K562 (cell line): Measurements from ENCODE around the gene BCL7C. TPM values are rescaled to one million over a fixed set of nuclear protein-coding genes. Genes with fewer than 3 reads are reported as not detected.

Experiments used
- ARID2 ChIP-seq: fragments of 450-650 bp; IDR thresholded peaks from 2 replicates; pipeline ENCODE4 v1.6.1; 2017; ENCODE audit warnings: antibody characterized with exemption, mild to moderate bottlenecking
- CHCHD3 ChIP-seq: fragments of 250-450 bp; sonication (Bioruptor Pico); IDR thresholded peaks from 2 replicates; pipeline ENCODE4 v2.1.2; 2022; ENCODE audit warnings: mild to moderate bottlenecking
- EHMT2 ChIP-seq: fragments of 450-650 bp; IDR thresholded peaks from 2 replicates; pipeline ENCODE4 v1.6.1; 2018; ENCODE audit warnings: antibody characterized with exemption
- EZH2 ChIP-seq: IDR thresholded peaks from 2 replicates; pipeline ENCODE4 v1.6.1; 2012; ENCODE audit warnings: low read depth, mild to moderate bottlenecking, inconsistent platforms, low read length, borderline replicate concordance
- FIP1L1 ChIP-seq: fragments of 200-400 bp; formaldehyde crosslinking; IDR thresholded peaks from 2 replicates; pipeline ENCODE4 v1.6.1; 2018; ENCODE audit warnings: mild to moderate bottlenecking, low read depth, low read length; ENCODE audit not compliant: poor library complexity, severe bottlenecking
- PHF8 ChIP-seq: fragments of 200-600 bp; sonication (generic); IDR thresholded peaks from 2 replicates; pipeline ENCODE4 v1.6.1; 2012; ENCODE audit warnings: mixed run types, mild to moderate bottlenecking, inconsistent platforms, low read length, moderate library complexity, borderline replicate concordance
- POLR2B ChIP-seq: fragments of 450-650 bp; IDR thresholded peaks from 2 replicates; pipeline ENCODE4 v1.6.1; 2018; ENCODE audit warnings: low read depth; ENCODE audit not compliant: partially characterized antibody
- PRPF4 ChIP-seq: fragments of 200-400 bp; formaldehyde crosslinking; IDR thresholded peaks from one replicate; pipeline ENCODE4 v1.6.1; 2017; ENCODE audit warnings: low read length, low read depth, mild to moderate bottlenecking; ENCODE audit not compliant: insufficient read depth, poor library complexity, severe bottlenecking
- RBFOX2 ChIP-seq: fragments of 200-400 bp; formaldehyde crosslinking; IDR thresholded peaks from 2 replicates; pipeline ENCODE4 v1.6.1; 2017; ENCODE audit warnings: low read depth, mild to moderate bottlenecking, low read length, moderate library complexity
- RBM25 ChIP-seq: fragments of 200-400 bp; formaldehyde crosslinking; IDR thresholded peaks from 2 replicates; pipeline ENCODE4 v1.6.1; 2018; ENCODE audit warnings: low read length, low read depth, moderate library complexity; ENCODE audit not compliant: severe bottlenecking
- RNF2 ChIP-seq: sonication (generic); IDR thresholded peaks from 2 replicates; pipeline ENCODE4 v1.6.1; 2016
- SMAD3 ChIP-seq: fragments of 450-650 bp; formaldehyde crosslinking; conservative IDR thresholded peaks from 2 replicates; pipeline ENCODE4 v1.4.0; 2020; ENCODE audit warnings: mild to moderate bottlenecking
- XRCC5 ChIP-seq: fragments of 200-400 bp; formaldehyde crosslinking; IDR thresholded peaks from 2 replicates; pipeline ENCODE4 v1.6.1; 2017; ENCODE audit warnings: low read depth, mild to moderate bottlenecking, low read length
- ZBTB7A ChIP-seq: IDR thresholded peaks from 2 replicates; pipeline ENCODE4 v1.6.1; 2011; ENCODE audit warnings: low read depth, mild to moderate bottlenecking, low read length, moderate library complexity, borderline replicate concordance; ENCODE audit not compliant: control insufficient read depth
- ZNF239 ChIP-seq: fragments of 250-450 bp; sonication (Bioruptor Pico); IDR thresholded peaks from 2 replicates; pipeline ENCODE4 v1.4.0; 2020; ENCODE audit warnings: mild to moderate bottlenecking
- ZNF3 ChIP-seq: fragments of 250-450 bp; sonication (Bioruptor Pico); IDR thresholded peaks from 2 replicates; pipeline ENCODE4 v1.5.0; 2021; ENCODE audit warnings: mild to moderate bottlenecking, moderate library complexity
- ZNF583 ChIP-seq: fragments of 250-450 bp; sonication (Bioruptor Pico); IDR thresholded peaks from 2 replicates; pipeline ENCODE4 v1.4.0; 2020
- ZNF695 ChIP-seq: fragments of 450-650 bp; formaldehyde crosslinking; IDR thresholded peaks from 2 replicates; pipeline ENCODE4 v1.4.0; 2020; ENCODE audit warnings: mild to moderate bottlenecking, moderate library complexity
- polyA plus RNA-seq, 8 experiments: library from polyadenylated mRNA; depleted of rRNA in 4 of 8; stranded (reverse) in 5 of 8; unstranded in 3 of 8; fragments of >200 nt; fragmentation: Nextera tagmentation in 2 of 8; fragmentation: Illumina TruSeq in 1 of 8; extraction: Ambion mirVana in 2 of 8; extraction: Trizol in 1 of 8; gene quantifications; 2 replicates each; pipeline versions ENCODE4 v1.2.1 to v1.2.3, GENCODE V29; 2011 to 2014; ENCODE audit warnings: inconsistent platforms in 1 of 8, missing spikeins in 1 of 8
- total RNA-seq, 7 experiments: library from RNA; depleted of rRNA in 6 of 7; stranded (reverse); fragments of >200 nt in 6 of 7; fragmentation: Illumina TruSeq in 2 of 7; extraction: Trizol in 2 of 7; gene quantifications; 2 replicates each; pipeline versions ENCODE4 v1.2.1 to v1.2.3, GENCODE V29; 2011 to 2021; ENCODE audit warnings: low replicate concordance in 1 of 7
- TF ChIP-seq, protein P1 (sequence below), 2 experiments: IDR thresholded peaks; 2 replicates each; pipeline ENCODE4 v1.6.1; 2011; ENCODE audit warnings: borderline replicate concordance in 1 of 2, control low read depth in 1 of 2, low read depth in 1 of 2, low read length in 1 of 2, mild to moderate bottlenecking in 1 of 2, mixed read lengths in 1 of 2, moderate library complexity in 1 of 2; ENCODE audit not compliant: insufficient read depth in 1 of 2, insufficient read length in 1 of 2, poor library complexity in 1 of 2, severe bottlenecking in 1 of 2; ENCODE audit errors: extremely low read depth in 1 of 2
- TF ChIP-seq, protein P2 (sequence below): fragments of 250-450 bp; sonication (Bioruptor Pico); IDR thresholded peaks from 2 replicates; pipeline ENCODE4 v1.8.0; 2022; ENCODE audit warnings: inconsistent platforms
- TF ChIP-seq, protein P3 (sequence below): sonication (generic); formaldehyde crosslinking; IDR thresholded peaks from 2 replicates; pipeline ENCODE4 v1.8.1; 2023; ENCODE audit warnings: mild to moderate bottlenecking, missing genetic modification reagents
- TF ChIP-seq, protein P4 (sequence below): fragments of 450-650 bp; formaldehyde crosslinking; IDR thresholded peaks from 2 replicates; pipeline ENCODE4 v1.4.0; 2022; ENCODE audit warnings: mild to moderate bottlenecking, moderate library complexity

Gene BCL7C
- total and polyA plus RNA-seq, 9 of the 15 experiments (the other 6 are each of a cell fraction or from before 2014, with no cell fraction given): 1.7 to 85.8 (median 19.6) TPM

DNA sequence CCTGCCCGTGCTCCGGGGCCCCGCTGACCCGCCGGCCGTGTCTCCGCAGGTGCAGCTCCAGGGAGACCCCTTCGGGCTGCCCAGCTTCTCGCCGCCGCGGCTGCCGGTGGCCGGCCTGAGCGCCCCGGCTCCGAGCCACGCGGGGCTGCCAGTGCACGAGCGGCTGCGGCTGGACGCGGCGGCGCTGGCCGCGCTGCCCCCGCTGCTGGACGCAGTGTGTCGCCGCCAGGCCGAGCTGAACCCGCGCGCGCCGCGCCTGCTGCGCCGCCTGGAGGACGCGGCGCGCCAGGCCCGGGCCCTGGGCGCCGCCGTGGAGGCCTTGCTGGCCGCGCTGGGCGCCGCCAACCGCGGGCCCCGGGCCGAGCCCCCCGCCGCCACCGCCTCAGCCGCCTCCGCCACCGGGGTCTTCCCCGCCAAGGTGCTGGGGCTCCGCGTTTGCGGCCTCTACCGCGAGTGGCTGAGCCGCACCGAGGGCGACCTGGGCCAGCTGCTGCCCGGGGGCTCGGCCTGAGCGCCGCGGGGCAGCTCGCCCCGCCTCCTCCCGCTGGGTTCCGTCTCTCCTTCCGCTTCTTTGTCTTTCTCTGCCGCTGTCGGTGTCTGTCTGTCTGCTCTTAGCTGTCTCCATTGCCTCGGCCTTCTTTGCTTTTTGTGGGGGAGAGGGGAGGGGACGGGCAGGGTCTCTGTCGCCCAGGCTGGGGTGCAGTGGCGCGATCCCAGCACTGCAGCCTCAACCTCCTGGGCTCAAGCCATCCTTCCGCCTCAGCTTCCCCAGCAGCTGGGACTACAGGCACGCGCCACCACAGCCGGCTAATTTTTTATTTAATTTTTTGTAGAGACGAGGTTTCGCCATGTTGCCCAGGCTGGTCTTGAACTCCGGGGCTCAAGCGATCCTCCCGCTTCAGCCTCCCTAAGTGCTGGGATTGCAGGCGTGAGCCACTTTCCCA lies 8.4 kb upstream of the BCL7C start (continued):
- TF ChIP-seq, protein P1, sequence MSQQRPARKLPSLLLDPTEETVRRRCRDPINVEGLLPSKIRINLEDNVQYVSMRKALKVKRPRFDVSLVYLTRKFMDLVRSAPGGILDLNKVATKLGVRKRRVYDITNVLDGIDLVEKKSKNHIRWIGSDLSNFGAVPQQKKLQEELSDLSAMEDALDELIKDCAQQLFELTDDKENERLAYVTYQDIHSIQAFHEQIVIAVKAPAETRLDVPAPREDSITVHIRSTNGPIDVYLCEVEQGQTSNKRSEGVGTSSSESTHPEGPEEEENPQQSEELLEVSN (IDR thresholded peaks at IDR 0.05; ENCODE audit: borderline replicate concordance in 1 of 2, extremely low read depth in 1 of 2, insufficient read depth in 1 of 2, insufficient read length in 1 of 2, low read depth in 1 of 2, low read length in 1 of 2, poor library complexity in 1 of 2, severe bottlenecking in 1 of 2): peak; percentile 70 to 83
- TF ChIP-seq PRPF4: no peak
- peak; percentile 32 for TF ChIP-seq RBM25
- TF ChIP-seq ZBTB7A: peak; percentile 90; the same call in 1 of the 2 replicates
- TF ChIP-seq SMAD3 (CRISPR knock-in tag): no peak
- TF ChIP-seq, protein P2, sequence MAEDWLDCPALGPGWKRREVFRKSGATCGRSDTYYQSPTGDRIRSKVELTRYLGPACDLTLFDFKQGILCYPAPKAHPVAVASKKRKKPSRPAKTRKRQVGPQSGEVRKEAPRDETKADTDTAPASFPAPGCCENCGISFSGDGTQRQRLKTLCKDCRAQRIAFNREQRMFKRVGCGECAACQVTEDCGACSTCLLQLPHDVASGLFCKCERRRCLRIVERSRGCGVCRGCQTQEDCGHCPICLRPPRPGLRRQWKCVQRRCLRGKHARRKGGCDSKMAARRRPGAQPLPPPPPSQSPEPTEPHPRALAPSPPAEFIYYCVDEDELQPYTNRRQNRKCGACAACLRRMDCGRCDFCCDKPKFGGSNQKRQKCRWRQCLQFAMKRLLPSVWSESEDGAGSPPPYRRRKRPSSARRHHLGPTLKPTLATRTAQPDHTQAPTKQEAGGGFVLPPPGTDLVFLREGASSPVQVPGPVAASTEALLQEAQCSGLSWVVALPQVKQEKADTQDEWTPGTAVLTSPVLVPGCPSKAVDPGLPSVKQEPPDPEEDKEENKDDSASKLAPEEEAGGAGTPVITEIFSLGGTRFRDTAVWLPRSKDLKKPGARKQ (CRISPR knock-in tag): 0 out of 2 replicates have a peak, but pooled peaks have one; percentile 69
- no peak for TF ChIP-seq ZNF3 (CRISPR knock-in tag)
- TF ChIP-seq, protein P3, sequence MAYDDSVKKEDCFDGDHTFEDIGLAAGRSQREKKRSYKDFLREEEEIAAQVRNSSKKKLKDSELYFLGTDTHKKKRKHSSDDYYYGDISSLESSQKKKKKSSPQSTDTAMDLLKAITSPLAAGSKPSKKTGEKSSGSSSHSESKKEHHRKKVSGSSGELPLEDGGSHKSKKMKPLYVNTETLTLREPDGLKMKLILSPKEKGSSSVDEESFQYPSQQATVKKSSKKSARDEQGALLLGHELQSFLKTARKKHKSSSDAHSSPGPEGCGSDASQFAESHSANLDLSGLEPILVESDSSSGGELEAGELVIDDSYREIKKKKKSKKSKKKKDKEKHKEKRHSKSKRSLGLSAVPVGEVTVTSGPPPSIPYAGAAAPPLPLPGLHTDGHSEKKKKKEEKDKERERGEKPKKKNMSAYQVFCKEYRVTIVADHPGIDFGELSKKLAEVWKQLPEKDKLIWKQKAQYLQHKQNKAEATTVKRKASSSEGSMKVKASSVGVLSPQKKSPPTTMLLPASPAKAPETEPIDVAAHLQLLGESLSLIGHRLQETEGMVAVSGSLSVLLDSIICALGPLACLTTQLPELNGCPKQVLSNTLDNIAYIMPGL: no peak
- TF ChIP-seq RNF2: no peak
- no peak for TF ChIP-seq XRCC5
- TF ChIP-seq, protein P4, sequence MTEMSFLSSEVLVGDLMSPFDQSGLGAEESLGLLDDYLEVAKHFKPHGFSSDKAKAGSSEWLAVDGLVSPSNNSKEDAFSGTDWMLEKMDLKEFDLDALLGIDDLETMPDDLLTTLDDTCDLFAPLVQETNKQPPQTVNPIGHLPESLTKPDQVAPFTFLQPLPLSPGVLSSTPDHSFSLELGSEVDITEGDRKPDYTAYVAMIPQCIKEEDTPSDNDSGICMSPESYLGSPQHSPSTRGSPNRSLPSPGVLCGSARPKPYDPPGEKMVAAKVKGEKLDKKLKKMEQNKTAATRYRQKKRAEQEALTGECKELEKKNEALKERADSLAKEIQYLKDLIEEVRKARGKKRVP (CRISPR knock-in tag): no peak
- no peak for TF ChIP-seq CHCHD3
- TF ChIP-seq PHF8: peak; percentile 88; the same call in 1 of the 2 replicates
- TF ChIP-seq RBFOX2: peak; percentile 81
- TF ChIP-seq ZNF583 (CRISPR knock-in tag): no peak
- no peak for TF ChIP-seq ZNF695 (CRISPR knock-in tag)
- no peak for TF ChIP-seq EHMT2
- TF ChIP-seq ARID2: no peak
- no peak for TF ChIP-seq ZNF239 (CRISPR knock-in tag)
- TF ChIP-seq FIP1L1: no peak
- TF ChIP-seq POLR2B: peak; percentile 17
- TF ChIP-seq EZH2: no peak
